ENCODE results near the gene SLMAP. TPM values are rescaled to one million over a fixed set of nuclear protein-coding genes. Genes with fewer than 3 reads are reported as not detected.

SLMAP gene
- total RNA-seq, 2 donors from 2014 or later: 76.3 to 131 TPM

- Histone ChIP-seq H3K36me3 (no peaks in the 10 kb centered on the region), H3K4me3 (no peak overlapping the region), H3K27me3 (replicated peaks; ENCODE audit: insufficient read depth) (no peaks in the 10 kb centered on the region), H3K9me3 (no peaks in the 10 kb centered on the region), H3K4me1 (replicated peaks) (no peaks in the 10 kb centered on the region), H3K27ac (no peak overlapping the region)
- 98% methylated on average over 3 of the region's 3 CpGs for WGBS
- DNase-seq (ENCODE audit: low spot score): no peak
- intact Hi-C loops (cut with DNase I): no loop called here
- TF ChIP-seq POLR2AphosphoS5 (IDR thresholded peaks at IDR 0.05): no peak
- TF ChIP-seq POLR2A (IDR thresholded peaks at IDR 0.05): no peak
- TF ChIP-seq CTCF (IDR thresholded peaks at IDR 0.05): no peak
These were observed 181.0 kb downstream of the SLMAP start for GRCh38 chr3:57937092-57937491.

DNA sequence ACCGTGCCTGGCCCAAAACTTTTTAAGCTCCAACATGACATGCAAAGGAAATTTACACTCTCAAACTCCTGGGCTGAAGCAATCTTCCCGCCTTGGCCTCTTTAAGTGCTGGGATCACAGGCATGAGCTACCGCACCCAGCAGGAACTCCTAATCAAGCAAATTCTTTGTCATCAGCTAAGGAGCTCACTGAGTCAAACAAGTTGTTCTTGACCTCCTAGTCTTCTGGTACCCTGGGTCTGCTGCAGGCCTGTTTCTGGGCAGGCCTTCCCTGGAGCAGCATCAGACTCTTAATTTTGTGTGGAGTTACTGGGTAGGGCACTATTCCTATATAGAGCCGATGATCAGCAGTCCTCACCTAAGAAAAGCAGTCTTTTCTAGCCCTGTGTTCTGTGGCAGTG is 183.7 kb downstream of the SLMAP start:
- no peak for DNase-seq (ENCODE audit: low spot score)

GRCh38 chr3:57942388-57942787 is 186.3 kb downstream of the SLMAP start:
- DNase-seq (ENCODE audit: low spot score): no peak
- H3K9me3 ChIP-seq: no peaks in the 10 kb centered on the region
- no peak overlapping the region for H3K4me3 ChIP-seq
- H3K27ac ChIP-seq: peak overlapping the region; percentile 67 to 69
- peaks cover 9% of the 10 kb centered on the region for H3K4me1 ChIP-seq (replicated peaks)
- no peaks in the 10 kb centered on the region for H3K36me3 ChIP-seq
- intact Hi-C loops (cut with DNase I): no loop called here
- no peaks in the 10 kb centered on the region for H3K27me3 ChIP-seq (replicated peaks; ENCODE audit: insufficient read depth)
- TF ChIP-seq POLR2A (IDR thresholded peaks at IDR 0.05) (no peak), CTCF (IDR thresholded peaks at IDR 0.05) (no peak), POLR2AphosphoS5 (IDR thresholded peaks at IDR 0.05) (no peak)

More for the DNA sequence above, 183.7 kb downstream of the SLMAP start:
- intact Hi-C loops (cut with DNase I): no loop called here
- Histone ChIP-seq H3K9me3 (no peaks in the 10 kb centered on the region), H3K27ac (no peak overlapping the region), H3K27me3 (replicated peaks; ENCODE audit: insufficient read depth) (no peaks in the 10 kb centered on the region), H3K4me1 (replicated peaks) (peaks cover 9% of the 10 kb centered on the region), H3K4me3 (no peak overlapping the region), H3K36me3 (no peaks in the 10 kb centered on the region)
- TF ChIP-seq CTCF (IDR thresholded peaks at IDR 0.05) (no peak), POLR2A (IDR thresholded peaks at IDR 0.05) (no peak), POLR2AphosphoS5 (IDR thresholded peaks at IDR 0.05) (no peak)
- WGBS: 82% methylated on average over 4 of the region's 4 CpGs

- DNase-seq (ENCODE audit: low spot score): peak; percentile 94
- H3K4me3 ChIP-seq: no peak overlapping the region
- peaks cover 9% of the 10 kb centered on the region for H3K4me1 ChIP-seq (replicated peaks)
- TF ChIP-seq CTCF (IDR thresholded peaks at IDR 0.05) (no peak), POLR2AphosphoS5 (IDR thresholded peaks at IDR 0.05) (peak; percentile 92)
- intact Hi-C loops (cut with DNase I): no loop called here
- WGBS: 22% methylated on average over 4 of the region's 4 CpGs
- no peaks in the 10 kb centered on the region for H3K27me3 ChIP-seq (replicated peaks; ENCODE audit: insufficient read depth)
- peak overlapping the region; percentile 67 to 69 for H3K27ac ChIP-seq
- no peaks in the 10 kb centered on the region for H3K9me3 ChIP-seq
- H3K36me3 ChIP-seq: no peaks in the 10 kb centered on the region
These were observed 186.8 kb downstream of the SLMAP start for GRCh38 chr3:57942872-57943283.

DNA sequence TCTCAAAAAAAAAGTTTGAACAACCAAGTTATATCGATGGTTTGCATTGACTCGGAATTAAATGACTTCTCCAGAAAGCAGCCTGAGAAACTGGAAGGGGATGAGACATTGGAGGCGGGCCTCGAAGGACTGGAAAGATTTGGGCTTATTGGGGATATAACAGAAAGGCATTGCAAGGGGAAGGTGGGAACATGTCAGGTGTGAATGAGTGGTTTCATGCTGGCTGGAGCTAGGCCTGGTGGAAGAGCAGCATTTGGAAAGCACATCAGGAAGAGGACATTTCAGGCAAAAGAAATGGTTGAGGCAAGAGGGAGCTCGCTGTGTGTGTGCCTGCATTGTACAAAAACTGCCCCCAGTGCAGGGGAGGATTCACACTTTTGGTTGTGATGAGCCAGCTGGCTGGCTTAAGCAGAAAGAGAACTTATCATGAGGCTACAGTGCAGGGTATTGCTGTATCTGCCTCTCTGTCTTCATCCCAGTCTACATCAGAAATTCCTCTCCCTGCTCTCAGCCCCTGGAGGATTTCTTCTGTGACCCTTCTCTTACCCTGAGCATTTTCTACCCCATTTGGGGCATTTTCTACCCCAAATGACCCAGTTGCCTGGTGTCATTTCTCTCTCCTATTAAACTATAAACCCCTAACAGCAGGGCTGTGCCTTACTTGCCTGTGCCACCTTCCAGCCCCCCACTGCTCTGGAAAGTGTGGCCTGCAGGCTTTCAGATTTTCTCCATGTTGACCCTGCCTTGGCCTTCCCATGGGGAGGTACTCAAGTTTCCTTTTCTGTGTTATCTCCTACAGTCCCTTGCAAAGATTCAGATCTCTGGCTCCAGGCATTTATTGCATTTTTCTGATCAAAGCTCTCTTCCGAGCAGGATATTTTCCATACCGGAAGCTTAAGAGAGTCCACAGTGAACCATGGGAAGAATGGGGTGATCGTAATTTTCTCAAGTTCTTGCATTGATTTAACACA is 187.7 kb downstream of the SLMAP start:
- Histone ChIP-seq H3K4me3 (no peak overlapping the region), H3K27ac (peak overlapping the region; percentile 67 to 69), H3K27me3 (replicated peaks; ENCODE audit: insufficient read depth) (no peaks in the 10 kb centered on the region), H3K36me3 (no peaks in the 10 kb centered on the region), H3K9me3 (no peaks in the 10 kb centered on the region), H3K4me1 (replicated peaks) (peaks cover 9% of the 10 kb centered on the region)
- no peak for TF ChIP-seq CTCF (IDR thresholded peaks at IDR 0.05)
- TF ChIP-seq POLR2AphosphoS5 (IDR thresholded peaks at IDR 0.05): peak; percentile 31
- TF ChIP-seq POLR2A (IDR thresholded peaks at IDR 0.05): no peak
- intact Hi-C loops (cut with DNase I): no loop called here
- 45% methylated on average over 8 of the region's 8 CpGs for WGBS
- DNase-seq (ENCODE audit: low spot score): no peak

Measured in prostate gland (tissue), 2 donors.